ENCODE data around the gene ST6GALNAC4. TPM values are rescaled to one million over a fixed set of nuclear protein-coding genes. Genes with fewer than 3 reads are reported as not detected.

Gene ST6GALNAC4
- polyA plus RNA-seq, 1 of the 3 experiments (the other 2 are of a cell fraction): 30.2 TPM

DNA sequence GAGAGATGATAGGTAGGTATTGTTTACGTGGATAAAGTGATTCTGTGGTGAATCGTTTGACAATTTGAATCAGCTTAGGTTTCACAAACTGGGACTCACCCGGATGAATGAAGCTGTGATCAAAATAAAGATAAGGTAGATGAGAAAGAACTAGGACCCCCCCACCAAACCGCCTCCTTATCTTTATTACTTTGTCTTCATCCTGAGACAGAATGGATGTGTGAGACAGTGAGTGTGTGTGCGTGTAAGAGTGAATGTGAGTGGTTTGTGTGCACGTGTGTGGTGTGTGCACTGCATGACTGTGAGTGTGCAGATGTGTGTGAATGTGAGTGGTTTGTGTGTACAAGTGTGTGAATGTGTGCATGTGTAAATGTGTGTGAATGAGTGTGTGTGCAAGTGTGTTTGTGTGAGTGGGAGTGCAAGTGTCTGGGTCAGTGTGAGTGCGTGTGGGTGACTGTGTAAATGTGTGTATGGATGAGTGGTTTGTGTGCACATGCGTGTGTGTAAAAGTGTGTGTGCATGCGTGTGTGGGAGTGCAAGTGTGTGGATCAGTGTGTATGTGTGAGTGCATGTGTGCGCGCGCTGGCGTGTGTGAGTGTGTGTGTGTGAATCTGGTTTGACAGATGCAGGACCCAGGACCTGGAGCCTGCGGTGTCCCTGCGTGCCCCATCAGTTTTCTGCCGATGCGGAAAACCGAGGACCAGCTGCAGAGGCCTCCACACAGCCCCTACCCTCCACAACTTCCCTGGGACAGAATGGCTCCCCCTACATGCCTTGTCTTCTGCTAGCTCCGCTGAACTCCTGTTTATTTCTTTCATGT is 51.0 kb downstream of the ST6GALNAC4 start:
- H3F3A ChIP-seq (replicated peaks; ENCODE audit: insufficient read depth): no peaks in the 10 kb centered on the region
- H3K36me3 ChIP-seq (replicated peaks in 1 of 2; ENCODE audit: control insufficient read depth in 1 of 2, insufficient read depth in 2 of 2, low read length in 1 of 2): no peaks in the 10 kb centered on the region
- peaks cover 0 to 2% of the 10 kb centered on the region in 2 experiments; a peak in 1 of 4 replicates for H3K4me1 ChIP-seq (ENCODE audit: control insufficient read depth in 1 of 2, insufficient read depth in 2 of 2, low read depth in 1 of 2, low read length in 1 of 2)
- H2AFZ ChIP-seq (ENCODE audit: low read depth): no peak overlapping the region
- no peaks in the 10 kb centered on the region for H3K79me2 ChIP-seq (ENCODE audit: insufficient read depth)
- H3K9me3 ChIP-seq: no peaks in the 10 kb centered on the region
- no peak for DNase-seq
- POLR2A ChIA-PET: no interaction called here
- no peaks in the 10 kb centered on the region for H4K20me1 ChIP-seq (ENCODE audit: insufficient read depth)
- CTCF ChIA-PET: interaction anchor here (1.0 to 10.6 kb wide), 2 partner anchors 55 to 79 kb away, joined by 3 to 87 read pairs; partner anchors contain the start of gene CDK9
- no peaks in the 10 kb centered on the region for H3K27me3 ChIP-seq (ENCODE audit: insufficient read depth)
- WGBS (ENCODE audit: low lambda C conversion rate): 85% methylated on average over 19 of the region's 19 CpGs
- H3K4me2 ChIP-seq: no peak overlapping the region
- no peak overlapping the region for H3K27ac ChIP-seq (ENCODE audit: low read depth in 2 of 2, low read length in 1 of 2)
- TF ChIP-seq CHD2 (IDR thresholded peaks at IDR 0.05; ENCODE audit: low read length, partially characterized antibody) (no peak), EZH2phosphoT487 (IDR thresholded peaks at IDR 0.05; ENCODE audit: borderline replicate concordance, low read depth) (no peak), MAX (IDR thresholded peaks at IDR 0.05; ENCODE audit: low read depth) (no peak), TCF12 (IDR thresholded peaks at IDR 0.05) (no peak), RAD21 (IDR thresholded peaks at IDR 0.05; ENCODE audit: low read length) (no peak), NRF1 (IDR thresholded peaks at IDR 0.05; ENCODE audit: low read depth, low read length) (no peak), SIN3A (IDR thresholded peaks at IDR 0.05; ENCODE audit: borderline replicate concordance, low read depth, low read length) (no peak), MEF2A (IDR thresholded peaks at IDR 0.05; ENCODE audit: borderline replicate concordance, low read depth) (no peak), TEAD4 (IDR thresholded peaks at IDR 0.05; ENCODE audit: borderline replicate concordance, insufficient read depth) (no peak), ZBTB33 (IDR thresholded peaks at IDR 0.05; ENCODE audit: borderline replicate concordance, low read depth) (no peak), RXRA (IDR thresholded peaks at IDR 0.05; ENCODE audit: borderline replicate concordance, low read depth) (no peak), RFX5 (IDR thresholded peaks at IDR 0.05; ENCODE audit: low read length) (no peak), FOXJ3 (CRISPR knock-in tag; IDR thresholded peaks at IDR 0.05) (no peak)
- H3K9ac ChIP-seq: no peak overlapping the region
- H3K4me3 ChIP-seq (ENCODE audit: low read depth in 2 of 2, low read length in 1 of 2): no peak overlapping the region
- H3K9me2 ChIP-seq: no peaks in the 10 kb centered on the region

DNA sequence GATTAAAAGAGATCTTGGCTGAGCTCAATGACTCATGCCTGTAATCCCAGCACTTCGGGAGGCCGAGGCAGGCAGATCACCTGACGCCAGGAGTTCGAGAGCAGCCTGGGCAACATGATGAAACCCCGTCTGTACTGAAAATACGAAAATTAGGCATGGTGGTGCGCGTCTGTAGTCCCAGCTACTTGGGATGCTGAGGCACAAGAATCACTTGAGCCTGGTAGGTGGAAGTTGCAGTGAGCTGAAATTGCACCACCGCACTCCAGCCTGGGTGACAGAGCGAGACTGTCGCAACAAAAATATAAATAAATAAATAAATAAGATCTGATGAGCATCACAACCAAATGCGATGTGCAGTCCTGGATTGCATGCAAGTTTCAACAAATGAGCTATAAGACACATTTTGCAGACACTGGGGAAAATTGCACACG is 53.6 kb downstream of the ST6GALNAC4 start:
- H3K79me2 ChIP-seq (ENCODE audit: insufficient read depth): no peaks in the 10 kb centered on the region
- ChIA-PET CTCF (interaction anchor here (0.7 to 2.0 kb wide), 6 partner anchors 8 to 128 kb away, joined by 3 to 7 read pairs (median 4); partner anchors contain the start of genes ENG and TOR2A), POLR2A (interaction anchor here (1.3 kb wide), 1 partner anchor 9 kb away, joined by 3 read pairs; no protein-coding TSS in a partner anchor)
- H3K9me2 ChIP-seq: no peaks in the 10 kb centered on the region
- H3K4me3 ChIP-seq (ENCODE audit: low read depth in 2 of 2, low read length in 1 of 2): no peak overlapping the region
- no peaks in the 10 kb centered on the region for H3F3A ChIP-seq (replicated peaks; ENCODE audit: insufficient read depth)
- H2AFZ ChIP-seq (ENCODE audit: low read depth): no peak overlapping the region
- DNase-seq: no peak
- no peak overlapping the region for H3K9ac ChIP-seq
- no peaks in the 10 kb centered on the region for H3K36me3 ChIP-seq (replicated peaks in 1 of 2; ENCODE audit: control insufficient read depth in 1 of 2, insufficient read depth in 2 of 2, low read length in 1 of 2)
- H3K27ac ChIP-seq (ENCODE audit: low read depth in 2 of 2, low read length in 1 of 2): no peak overlapping the region
- H3K27me3 ChIP-seq (ENCODE audit: insufficient read depth): no peaks in the 10 kb centered on the region
- WGBS (ENCODE audit: low lambda C conversion rate): 90% methylated on average over 13 of the region's 13 CpGs
- peaks cover 0 to 10% of the 10 kb centered on the region in 2 experiments; a peak in 1 of 4 replicates for H3K4me1 ChIP-seq (ENCODE audit: control insufficient read depth in 1 of 2, insufficient read depth in 2 of 2, low read depth in 1 of 2, low read length in 1 of 2)
- H3K9me3 ChIP-seq: no peaks in the 10 kb centered on the region
- H4K20me1 ChIP-seq (ENCODE audit: insufficient read depth): no peaks in the 10 kb centered on the region
- no peak overlapping the region for H3K4me2 ChIP-seq
- TF ChIP-seq RXRA (IDR thresholded peaks at IDR 0.05; ENCODE audit: borderline replicate concordance, low read depth) (no peak), PBX3 (IDR thresholded peaks at IDR 0.05) (no peak), RFX5 (IDR thresholded peaks at IDR 0.05; ENCODE audit: low read length) (no peak), TCF12 (IDR thresholded peaks at IDR 0.05) (no peak), FOXM1 (IDR thresholded peaks at IDR 0.05; ENCODE audit: low read depth) (no peak), RAD21 (IDR thresholded peaks at IDR 0.05; ENCODE audit: low read length) (no peak), SIN3A (IDR thresholded peaks at IDR 0.05; ENCODE audit: borderline replicate concordance, low read depth, low read length) (no peak), NFIC (IDR thresholded peaks at IDR 0.05; ENCODE audit: borderline replicate concordance) (no peak), CTCF (IDR thresholded peaks at IDR 0.05) (no peak), EZH2phosphoT487 (IDR thresholded peaks at IDR 0.05; ENCODE audit: borderline replicate concordance, low read depth) (no peak)
- TF ChIP-seq, protein P1, sequence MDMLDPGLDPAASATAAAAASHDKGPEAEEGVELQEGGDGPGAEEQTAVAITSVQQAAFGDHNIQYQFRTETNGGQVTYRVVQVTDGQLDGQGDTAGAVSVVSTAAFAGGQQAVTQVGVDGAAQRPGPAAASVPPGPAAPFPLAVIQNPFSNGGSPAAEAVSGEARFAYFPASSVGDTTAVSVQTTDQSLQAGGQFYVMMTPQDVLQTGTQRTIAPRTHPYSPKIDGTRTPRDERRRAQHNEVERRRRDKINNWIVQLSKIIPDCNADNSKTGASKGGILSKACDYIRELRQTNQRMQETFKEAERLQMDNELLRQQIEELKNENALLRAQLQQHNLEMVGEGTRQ (IDR thresholded peaks at IDR 0.05; ENCODE audit: borderline replicate concordance, low read depth, low read length): no peak
